HG02973 (cell line): Measurements from ENCODE around the gene CCNF.
A peak's percentile ranks its signal among the peaks of the same experiment; 100 is the strongest.
"Not testable (repeated sequence)": the region's sequence is repeated elsewhere in the genome, so short reads cannot be mapped to it uniquely, and the experiment has no call there.

Source experiments
- ATAC-seq: cut with Tn5 transposase; IDR thresholded peaks from one replicate; pipeline ENCODE4 v1.9.1; 2021; ENCODE audit warnings: moderate library complexity; ENCODE audit not compliant: unreplicated experiment

Gene CCNF

DNA sequence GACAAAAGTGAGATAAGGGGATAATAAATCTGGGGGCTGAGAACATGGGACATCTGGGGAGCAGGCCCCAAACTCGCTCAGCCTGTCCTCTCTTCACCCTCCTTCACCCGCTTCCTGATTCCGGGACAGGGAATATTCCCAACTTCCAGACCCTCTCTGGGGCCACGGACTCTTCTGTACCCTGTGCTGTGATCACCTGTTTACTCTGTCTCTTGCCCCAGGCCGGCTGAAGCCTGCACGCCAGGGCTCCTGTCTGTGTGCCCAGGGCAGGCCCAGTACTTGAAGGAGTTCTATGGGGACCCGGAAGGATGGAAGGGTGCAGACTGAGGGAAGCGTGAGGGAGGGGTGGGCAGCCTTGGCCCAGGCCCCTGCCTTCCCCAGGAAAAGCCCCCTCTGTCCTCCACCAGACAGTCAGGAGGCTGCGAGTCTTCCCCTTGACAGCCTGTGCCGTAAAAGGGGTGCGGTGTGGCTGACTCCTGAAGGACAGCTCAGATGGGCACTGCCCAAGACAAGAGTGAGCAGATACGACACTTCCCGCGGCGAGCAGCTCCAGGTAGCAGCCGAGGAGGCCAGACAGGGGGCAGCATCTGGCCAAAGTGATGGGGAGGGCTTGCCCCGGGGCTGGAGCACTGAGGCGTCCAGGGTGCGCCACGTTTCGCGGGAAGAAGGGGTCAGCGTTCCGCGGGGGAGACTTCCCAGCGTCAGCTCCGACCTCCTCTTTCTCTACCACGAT, 1.0 kb upstream of the CCNF start:
- ATAC-seq = peak; percentile 7

DNA sequence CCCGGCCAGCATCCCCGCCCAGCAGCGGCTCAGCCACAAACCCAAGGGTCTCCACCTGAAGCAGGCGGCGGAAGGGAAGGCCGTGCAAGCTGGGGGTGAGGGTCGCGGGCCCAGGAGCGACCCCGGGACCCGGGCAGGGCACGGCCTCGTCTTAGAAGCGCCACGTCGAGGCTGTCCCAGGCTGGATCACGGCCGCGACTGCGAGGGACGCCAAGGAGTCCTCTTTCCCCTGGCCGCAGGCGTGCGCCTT, 538 bp upstream of the CCNF start:
- peak; percentile 3 for ATAC-seq

DNA sequence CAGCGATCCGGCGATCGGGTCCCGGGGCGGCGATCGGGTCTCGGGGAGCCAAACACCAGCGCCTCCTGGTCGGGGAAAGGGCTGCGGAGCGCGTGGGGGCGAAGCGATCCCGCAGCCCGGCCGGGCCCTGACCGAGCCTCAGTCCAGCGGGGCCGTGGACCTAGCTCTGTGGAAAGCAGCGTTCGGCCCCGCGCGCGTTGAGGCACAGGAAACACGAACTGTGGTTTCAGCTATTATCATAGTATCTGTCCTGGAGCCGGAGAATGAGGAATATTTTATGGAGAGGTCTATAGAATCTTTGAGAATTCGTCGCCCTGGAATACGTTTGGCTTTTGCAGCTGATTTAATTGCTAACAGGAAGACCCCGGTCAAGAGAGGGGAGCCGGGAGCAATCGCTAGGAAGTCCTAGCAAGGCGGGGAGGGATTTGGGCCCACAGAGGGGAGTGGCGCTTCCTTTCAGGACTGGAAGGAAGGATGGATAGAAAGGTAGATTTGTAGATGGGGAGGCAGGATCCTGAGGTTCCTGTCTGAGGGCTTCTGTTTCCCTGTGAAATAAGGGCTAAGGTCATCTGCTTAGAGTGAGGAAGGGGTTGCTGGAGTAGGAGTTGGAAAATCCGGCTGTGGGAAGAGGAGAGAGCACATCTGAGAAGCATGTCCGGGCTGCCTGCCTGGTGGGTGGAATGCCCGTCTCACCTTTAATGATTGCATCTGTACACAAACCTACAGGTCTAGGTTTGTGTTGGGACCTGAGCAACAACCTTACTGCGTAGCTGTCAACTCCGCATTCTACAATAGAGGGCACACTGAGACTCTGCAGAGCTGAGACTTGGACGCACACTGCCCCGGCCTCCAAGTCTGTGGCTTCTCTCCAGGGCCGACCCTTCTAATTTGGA, 770 bp downstream of the CCNF start:
- ATAC-seq = peak; percentile 11

DNA sequence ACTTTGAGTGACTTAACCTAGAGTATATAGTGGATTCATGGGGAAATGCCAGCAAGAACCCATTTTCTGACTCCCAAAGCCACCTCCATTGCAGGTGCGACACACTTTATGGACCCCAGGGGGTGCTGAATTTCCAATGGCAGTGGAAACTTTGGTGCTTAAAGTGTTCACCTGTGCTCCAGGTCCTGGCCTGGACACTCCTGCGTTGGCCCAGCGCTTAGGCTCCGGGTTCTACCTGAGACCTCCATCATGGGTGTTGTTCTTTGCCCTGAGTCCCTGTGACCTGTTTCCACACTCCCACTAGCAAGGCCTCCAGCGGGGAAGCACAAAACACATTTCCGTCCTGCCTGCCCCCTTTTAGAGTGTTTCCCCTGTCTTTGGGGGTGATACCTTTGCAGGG, 3.0 kb downstream of the CCNF start:
- no peak for ATAC-seq

DNA sequence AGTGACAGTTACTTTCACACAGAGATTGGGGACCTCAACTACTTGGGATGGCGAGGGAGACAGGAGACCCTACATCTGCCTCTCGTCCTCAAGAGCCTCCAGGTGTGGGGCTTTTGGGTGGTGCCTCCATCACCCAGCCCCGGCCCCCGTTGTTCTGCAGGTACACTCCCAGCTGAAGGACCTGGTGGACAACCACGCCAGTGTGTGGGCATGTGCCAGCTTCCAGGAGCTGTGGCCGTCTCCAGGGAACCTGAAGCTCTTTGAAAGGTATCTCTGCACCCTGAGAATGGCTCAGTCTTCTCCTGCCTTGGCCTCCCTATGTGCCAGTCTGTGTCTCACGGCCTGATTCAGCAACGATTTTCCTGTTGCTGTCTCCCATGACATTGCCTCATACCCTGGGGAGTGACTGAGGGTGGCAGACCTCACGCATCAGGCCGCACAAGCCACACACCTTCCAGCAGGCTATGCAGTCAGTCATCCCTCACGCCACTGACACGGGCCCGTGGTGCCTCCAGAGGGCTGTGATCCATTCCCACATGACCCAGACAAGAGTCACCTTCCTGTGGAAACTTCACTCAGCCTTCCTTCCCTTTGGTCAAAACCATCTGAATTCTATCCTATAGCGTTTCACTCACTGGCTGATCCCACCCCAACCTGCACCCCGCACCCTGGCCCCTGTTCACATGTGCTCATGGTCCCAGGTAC, 3.7 kb downstream of the CCNF start:
- ATAC-seq = no peak

DNA sequence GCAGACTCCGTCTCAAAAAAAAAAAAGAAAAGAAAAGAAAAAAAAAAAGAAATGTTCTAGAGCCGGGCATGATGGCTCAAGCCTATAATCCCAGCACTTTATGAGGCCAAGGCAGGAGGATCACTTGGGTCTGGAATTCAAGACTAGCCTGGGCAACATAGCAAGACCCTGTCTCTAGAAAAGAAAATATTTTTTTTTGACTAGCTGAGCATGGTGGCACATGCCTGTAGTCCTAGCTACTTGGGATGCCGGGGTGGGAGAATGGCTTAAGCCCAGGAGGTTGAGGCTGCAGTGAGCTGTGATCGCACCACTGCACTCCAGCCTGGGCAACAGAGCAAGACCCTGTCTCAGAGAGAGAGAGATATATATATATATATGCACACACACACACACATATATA, 6.0 kb downstream of the CCNF start:
- not testable (repeated sequence) for ATAC-seq

DNA sequence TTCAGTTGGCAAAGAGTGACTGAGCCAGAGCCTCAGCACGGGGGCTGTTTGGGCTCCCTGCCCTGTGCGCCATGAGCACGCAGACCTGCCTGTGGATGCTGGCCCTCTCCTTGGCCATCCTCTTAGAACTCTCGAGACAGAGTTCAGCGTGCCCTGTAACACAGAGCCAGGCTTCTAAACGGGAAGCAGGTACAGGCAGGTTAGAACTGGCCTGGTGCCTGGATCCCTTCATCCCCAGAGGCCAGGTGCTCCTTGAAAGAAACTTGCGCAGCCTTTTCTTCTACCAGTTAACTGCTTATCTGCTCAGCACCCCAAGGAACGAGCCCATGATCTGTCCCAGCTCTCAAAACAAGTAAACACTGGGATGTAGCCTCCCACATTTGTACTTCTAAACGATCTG, 6.9 kb downstream of the CCNF start:
- no peak for ATAC-seq

DNA sequence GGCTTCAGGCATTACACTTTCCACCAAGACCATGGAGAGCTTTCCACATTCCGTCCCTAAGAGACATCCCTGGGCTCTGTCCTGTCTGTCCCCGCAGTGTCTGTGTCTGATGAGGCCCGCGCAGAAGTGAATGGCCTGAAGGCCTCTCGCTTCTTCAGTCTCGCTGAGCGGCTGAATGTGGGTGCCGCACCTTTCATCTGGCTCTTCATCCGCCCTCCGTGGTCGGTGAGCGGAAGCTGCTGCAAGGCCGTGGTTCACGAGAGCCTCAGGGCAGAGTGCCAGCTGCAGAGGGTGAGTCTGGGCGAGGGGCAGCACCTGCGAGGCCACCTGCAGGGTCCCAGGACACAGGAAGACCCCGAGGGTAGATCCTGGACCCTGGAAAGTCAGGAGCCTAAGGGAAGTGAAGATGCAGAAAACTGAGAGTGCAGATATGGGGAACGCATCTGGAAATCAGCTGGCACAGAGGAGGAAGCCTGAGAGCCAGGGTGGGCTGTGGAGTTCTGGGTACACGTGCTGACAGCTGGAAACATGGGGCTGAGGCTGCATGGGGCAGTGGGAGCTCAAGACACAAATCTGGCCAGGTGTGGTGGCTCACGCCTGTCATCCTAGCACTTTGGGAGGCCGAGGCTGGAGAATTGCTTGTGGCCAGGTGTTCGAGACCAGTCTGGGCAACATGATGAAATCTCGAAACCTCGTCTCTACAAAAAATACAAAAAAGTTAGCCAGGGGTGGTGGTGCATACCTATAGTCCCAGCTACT, 8.0 kb downstream of the CCNF start:
- ATAC-seq = no peak

DNA sequence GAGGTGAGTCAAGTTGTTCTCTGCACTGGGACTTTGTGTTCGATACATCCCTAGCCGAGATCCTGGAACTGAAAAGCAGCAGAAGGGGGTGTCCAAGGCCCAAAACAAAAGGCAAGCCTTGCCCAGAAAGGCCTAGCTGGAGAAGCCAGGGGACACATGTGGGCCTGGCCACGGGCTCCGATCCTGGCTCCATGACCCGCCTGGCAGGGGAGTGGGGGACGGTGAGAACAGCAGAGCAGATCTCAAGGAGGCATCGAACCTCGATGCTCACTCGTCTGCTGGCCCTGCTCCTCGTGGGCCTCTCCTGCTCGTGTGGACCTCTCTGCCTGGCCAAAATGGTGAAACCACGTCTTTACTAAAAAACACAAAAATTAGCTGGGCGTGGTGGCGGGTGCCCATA, 8.9 kb downstream of the CCNF start:
- ATAC-seq = no peak

DNA sequence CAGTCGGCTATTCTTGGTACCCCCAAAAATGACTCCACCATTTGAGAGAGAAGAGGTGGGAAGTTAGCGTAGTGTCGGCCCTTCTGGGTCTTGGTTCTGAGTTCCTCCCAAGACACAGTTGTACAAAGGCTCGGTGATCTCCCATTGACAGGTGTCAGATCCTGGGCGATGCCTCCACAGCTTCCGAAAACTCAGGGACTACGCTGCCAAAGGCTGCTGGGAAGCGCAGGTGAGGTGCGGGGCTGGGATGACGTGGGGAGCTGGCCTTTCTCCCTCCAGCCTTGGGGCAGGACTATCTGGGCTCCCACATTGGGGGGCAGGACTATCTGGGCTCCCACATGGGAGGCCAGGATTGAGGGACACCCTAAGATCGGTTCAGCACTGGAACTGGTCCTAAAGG, 10.4 kb downstream of the CCNF start:
- no peak for ATAC-seq

DNA sequence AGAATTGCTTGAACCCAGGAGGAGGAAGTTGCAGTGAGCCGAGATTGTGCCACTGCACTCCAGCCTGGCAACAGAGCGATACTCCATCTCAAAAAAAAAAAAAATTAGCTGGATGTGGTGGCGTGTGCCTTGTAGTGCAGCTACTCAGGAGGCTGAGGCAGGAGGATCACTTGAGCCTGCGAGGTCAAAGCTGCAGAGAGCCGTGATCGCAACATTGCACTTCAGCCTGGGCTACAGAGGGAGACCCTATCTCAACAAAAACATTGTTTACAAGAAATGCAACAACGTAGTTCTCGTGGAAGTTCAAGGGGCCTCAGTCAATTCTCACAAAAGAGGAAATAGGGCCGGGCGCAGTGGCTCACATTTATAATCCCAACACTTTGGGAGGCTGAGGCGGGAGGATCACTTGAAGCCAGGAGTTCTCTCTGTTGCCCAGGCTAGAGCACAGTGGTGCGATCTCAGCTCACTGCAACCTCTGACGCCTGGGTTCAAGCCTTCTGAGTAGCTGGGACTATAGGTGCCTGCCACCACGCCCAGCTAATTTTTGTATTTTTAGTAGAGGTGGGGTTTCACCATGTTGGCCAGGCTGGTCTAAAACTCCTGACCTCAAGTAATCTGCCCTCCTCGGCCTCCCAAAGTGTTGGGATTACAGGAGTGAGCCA, 12.0 kb downstream of the CCNF start:
- not testable (repeated sequence) for ATAC-seq

DNA sequence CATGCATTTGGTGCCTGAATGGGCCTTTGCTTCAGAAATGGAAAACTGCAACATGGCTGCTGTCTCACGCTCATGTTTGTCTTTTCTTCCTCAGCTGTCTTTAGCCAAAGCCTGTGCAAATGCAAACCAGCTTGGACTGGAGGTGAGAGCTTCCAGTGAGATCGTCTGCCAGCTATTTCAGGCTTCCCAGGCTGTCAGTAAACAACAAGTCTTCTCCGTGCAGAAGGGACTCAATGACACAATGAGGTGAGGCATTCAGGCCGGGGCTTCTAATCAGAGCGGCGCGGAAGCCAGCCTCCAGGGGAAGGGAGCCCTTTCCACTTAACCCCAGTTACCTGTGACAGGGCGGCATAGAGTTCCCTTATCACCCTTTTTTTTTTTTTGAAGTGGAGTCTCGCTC, 14.3 kb downstream of the CCNF start:
- no peak for ATAC-seq

DNA sequence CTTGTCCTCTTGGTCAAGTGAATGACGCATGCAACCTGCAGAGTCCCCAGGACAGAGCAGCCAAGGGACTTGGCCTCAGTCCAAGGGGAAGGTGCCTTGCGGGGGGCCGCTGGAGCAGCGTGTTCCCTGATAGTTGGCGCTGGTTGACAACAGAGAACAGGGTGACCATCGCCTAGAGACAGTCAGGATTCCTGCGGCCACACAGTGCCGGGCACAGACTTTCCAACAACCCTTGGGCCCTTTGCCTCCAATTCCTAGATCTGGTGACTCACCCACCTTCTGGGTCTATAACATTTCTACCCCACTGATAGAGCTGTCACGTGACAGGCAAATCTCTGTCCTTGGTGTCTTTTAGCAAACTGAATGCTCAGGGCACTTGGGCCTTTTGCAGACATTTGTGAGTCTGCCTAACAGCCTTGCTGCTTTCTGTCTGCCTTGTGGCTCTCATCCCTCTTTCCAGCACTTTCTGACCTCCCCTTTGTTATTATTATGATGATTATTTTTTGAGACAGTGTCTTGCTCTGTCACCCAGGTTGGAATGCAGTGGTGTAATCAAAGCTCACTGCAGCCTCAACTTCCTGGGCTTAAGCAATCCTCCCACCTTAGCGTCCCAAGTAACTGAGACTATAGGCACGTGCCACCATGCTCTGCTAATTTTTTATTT, 18.8 kb downstream of the CCNF start:
- ATAC-seq = no peak

DNA sequence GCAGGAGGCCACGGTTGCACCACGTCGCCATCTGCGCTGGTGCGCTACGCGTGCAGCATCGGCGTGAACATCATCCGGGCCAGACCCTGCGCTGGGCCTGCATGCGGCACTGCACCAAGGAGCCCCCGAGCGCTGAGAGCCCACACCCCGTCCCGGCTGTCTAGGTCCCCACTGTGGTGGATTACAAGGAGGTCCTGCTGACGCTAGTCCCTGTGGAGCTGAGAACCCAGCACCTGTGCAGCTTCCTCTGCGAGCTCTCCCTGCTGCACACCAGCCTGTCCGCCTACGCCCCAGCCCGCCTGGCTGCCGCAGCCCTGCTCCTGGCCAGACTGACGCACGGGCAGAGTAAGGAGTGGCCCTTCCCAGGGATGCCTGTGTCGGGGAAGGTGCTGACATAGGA, 19.9 kb downstream of the CCNF start:
- no peak for ATAC-seq

DNA sequence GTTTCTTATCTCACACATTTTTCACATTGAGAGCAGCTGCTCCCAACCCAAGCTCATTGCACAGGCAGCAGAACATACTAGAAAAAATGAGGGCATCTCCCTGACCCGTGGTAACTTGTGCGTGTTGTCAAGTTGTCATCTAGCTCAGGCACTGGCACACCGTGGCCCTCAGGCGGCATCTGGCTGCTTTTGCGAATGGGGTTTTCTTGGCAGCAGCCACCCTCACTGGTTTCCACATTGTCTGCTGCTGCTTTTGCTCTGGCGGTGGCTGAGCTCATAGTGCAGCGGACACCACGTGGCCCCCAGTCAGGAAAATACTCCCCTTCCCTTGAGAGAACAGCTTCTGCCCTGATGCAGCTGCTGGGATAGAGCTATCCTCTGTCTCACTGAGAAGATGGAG, 21.3 kb downstream of the CCNF start:
- ATAC-seq = no peak

DNA sequence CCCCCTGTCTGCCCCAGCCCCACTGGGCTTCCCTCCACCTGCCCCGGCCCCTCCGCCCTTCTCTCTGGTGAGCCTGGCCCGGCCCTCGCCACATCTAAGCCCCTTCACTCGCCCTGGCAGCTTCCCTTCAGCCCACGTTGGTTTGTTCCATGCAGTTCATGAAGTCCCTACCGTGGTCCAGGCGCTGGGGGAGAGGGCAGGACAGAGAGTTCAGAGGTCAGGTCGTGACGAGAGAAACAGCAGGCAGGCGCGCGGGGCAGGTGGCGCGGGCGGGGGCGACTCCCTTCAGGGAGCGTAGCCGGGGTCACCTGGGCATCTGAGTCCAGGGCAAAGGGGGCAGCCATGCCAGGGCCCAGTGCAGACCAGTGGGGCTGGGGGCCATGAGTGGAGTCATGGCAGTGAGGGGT, 21.7 kb downstream of the CCNF start:
- ATAC-seq = no peak

DNA sequence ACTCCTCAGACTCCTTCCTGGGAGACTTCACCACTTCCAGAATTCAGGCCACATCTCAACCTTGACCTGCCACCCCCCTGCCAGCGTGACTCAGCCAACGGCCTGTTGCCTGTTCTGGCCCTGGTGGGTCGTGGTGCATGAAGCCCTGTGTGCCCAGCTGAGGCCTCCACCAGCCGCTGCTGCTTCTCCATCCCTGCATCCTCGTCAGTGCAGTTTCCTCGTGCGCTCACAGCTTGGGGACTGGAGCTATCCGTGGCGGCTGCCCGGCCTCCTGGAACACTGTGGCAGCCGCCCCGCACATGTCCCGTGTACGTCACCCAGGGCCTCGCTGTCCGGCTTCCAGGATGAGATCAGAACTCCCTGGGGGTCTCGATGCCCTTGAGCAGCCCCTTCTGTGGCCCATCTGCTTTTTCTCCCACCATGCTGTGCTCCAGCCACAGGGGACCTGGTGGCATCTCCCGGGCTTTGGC, 22.6 kb downstream of the CCNF start:
- no peak for ATAC-seq

DNA sequence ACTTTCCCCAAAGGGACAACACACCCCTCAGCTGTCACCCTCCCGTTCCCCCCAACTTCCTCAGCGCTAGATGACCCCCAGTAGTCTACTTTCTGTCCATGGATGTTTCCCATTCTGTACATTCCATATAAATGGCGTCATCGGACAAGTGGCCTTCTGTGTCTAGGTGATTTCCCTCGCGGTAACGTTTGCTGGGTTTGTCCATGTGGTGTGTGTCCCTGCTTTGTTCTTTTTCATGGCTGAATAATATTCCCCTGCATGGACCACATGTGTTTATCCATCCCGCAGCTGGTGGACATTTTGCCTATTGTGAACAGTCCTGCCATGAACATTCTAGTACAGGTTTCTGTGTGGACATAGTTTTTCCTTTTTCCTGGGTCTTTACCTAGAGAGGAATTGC, 23.4 kb downstream of the CCNF start:
- ATAC-seq = no peak

DNA sequence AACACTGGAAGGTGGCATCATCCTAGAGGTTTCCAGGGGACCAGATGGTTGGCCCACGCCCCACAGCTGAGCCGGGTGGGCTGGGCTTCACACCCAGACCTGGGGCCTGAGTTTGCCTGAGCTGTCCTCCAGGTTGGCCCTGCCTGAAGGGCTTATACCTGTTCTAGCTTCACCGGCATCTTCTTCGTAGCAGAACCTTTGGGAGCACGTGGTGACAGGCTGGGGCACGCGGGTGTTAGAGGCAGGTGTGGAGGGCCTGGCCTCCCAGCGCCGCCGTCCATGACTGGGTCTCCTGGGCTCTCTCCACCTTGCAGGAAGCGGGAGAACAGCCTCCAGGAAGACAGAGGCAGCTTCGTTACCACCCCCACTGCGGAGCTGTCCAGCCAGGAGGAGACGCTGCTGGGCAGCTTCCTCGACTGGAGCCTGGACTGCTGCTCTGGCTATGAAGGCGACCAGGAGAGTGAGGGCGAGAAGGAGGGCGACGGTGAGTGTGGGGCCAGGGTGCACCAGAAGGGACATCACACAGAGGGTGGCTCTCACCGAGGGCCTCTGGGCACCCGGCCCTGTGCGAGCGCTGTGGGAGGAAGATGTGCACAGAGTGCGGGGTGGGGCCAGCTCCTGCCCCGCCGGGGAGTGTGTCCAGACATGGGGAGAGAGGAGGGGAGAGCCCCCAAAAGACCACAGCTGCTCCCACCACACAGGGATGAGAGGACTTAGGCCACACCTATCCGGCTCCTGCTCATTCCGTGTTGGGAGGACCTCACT, 26.0 kb downstream of the CCNF start:
- no peak for ATAC-seq
